ENCODE data around the gene FNDC3B.

- TF ChIP-seq RFX5 (IDR thresholded peaks at IDR 0.05; ENCODE audit: borderline replicate concordance, low read depth, low read length) (no peak), CHD2 (IDR thresholded peaks at IDR 0.05; ENCODE audit: low read length) (no peak), CTCF (IDR thresholded peaks at IDR 0.05; ENCODE audit: control extremely low read depth in 1 of 3, insufficient read depth in 1 of 3, low read depth in 1 of 3, low read length in 3 of 3) (no peak), ZNF274 (IDR thresholded peaks at IDR 0.05; ENCODE audit: borderline replicate concordance, extremely low read depth, low read length) (no peak), CREB1 (IDR thresholded peaks at IDR 0.05) (no peak), GTF2F1 (IDR thresholded peaks at IDR 0.05; ENCODE audit: borderline replicate concordance, low read depth, low read length) (no peak)
Measured at GRCh38 chr3:172171396-172172075, 132.2 kb downstream of the FNDC3B start.
